ENCODE measurements around the gene LDB2.

Gene LDB2

DNA sequence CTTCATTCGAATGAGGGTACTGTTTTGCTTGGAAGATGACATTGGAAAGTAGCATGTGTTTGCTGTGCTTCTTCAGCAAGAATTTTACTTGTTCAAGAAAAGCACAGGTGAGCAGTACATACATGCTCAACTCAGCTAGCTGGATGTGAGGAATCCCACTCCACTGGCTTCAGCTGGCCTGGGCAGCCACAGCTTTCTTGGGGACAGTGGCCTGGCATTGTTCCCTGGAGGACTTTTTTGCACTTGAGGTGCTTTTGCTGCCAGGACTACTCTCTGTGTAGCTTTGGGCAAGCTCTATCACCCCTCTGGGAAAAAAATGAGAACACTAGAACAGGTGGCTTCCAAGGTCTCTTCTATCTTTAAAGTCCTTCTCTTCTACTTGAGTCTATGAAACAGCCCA lies 184.3 kb downstream of the LDB2 start:
- no peaks in the 10 kb centered on the region for H3K4me1 ChIP-seq (ENCODE audit: control insufficient read depth in 2 of 2, insufficient read depth in 2 of 2, low read length in 2 of 2)
- no peak overlapping the region for H3K27ac ChIP-seq (ENCODE audit: low read depth in 2 of 2, low read length in 2 of 2)
- no peak overlapping the region for H3K4me3 ChIP-seq (ENCODE audit: low read length in 2 of 2)
- no peak overlapping the region for H3K9ac ChIP-seq (ENCODE audit: low read depth in 1 of 2, low read length in 2 of 2)
- no peaks in the 10 kb centered on the region for H3K36me3 ChIP-seq (ENCODE audit: control insufficient read depth in 2 of 2, insufficient read depth in 2 of 2, low read length in 2 of 2)
- no peaks in the 10 kb centered on the region for H3K9me3 ChIP-seq (ENCODE audit: control insufficient read depth in 2 of 2, low read length in 2 of 2)
- H3K27me3 ChIP-seq (ENCODE audit: control insufficient read depth in 2 of 2, insufficient read depth in 2 of 2, low read length in 2 of 2): no peaks in the 10 kb centered on the region

DNA sequence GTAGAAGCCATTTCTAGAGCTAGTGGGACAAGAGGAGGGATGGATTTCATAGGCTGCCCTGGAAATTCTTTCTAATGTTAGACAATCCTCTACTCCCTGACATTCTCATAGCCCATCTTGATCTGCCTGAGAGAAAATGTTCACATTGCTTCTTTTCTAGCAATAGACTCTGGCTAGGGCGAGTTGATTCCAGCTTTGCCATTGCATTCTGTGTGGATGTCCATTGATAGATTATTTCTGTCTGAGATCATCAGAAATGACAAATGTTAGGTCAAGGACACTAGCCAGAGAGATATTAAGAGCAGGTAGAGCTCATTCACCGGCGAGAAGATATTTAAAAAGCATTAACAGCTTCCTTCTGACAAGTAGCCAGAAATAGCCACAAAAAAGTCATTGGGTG lies 184.7 kb downstream of the LDB2 start:
- no peak overlapping the region for H3K4me3 ChIP-seq (ENCODE audit: low read length in 2 of 2)

DNA sequence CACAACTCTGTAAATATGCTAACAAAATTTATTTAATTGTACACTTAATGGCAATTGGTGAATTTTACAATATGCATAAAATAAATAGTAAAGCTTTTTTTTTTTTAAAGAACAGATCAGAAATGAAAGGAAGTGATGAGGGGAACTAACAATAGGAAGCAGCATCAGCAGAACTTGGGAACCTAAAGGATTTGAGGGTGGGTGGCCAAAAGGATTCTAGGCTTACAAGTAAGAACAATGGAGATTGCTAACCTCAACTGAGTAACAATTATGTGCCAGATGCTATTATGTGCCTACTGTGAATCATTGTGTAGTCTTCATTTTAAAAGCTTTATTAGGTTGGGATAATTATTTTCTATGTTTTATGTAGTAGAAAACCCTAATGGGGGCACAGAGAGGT lies 185.2 kb downstream of the LDB2 start:
- Histone ChIP-seq H3K4me3 (ENCODE audit: low read length in 2 of 2) (no peak overlapping the region), H3K36me3 (ENCODE audit: control insufficient read depth in 2 of 2, insufficient read depth in 2 of 2, low read length in 2 of 2) (no peaks in the 10 kb centered on the region), H3K27me3 (ENCODE audit: control insufficient read depth in 2 of 2, insufficient read depth in 2 of 2, low read length in 2 of 2) (no peaks in the 10 kb centered on the region)

More for the DNA sequence above, 184.7 kb downstream of the LDB2 start:
- no peaks in the 10 kb centered on the region for H3K9me3 ChIP-seq (ENCODE audit: control insufficient read depth in 2 of 2, low read length in 2 of 2)
- H3K9ac ChIP-seq (ENCODE audit: low read depth in 1 of 2, low read length in 2 of 2): no peak overlapping the region
- no peaks in the 10 kb centered on the region for H3K36me3 ChIP-seq (ENCODE audit: control insufficient read depth in 2 of 2, insufficient read depth in 2 of 2, low read length in 2 of 2)
- no peaks in the 10 kb centered on the region for H3K27me3 ChIP-seq (ENCODE audit: control insufficient read depth in 2 of 2, insufficient read depth in 2 of 2, low read length in 2 of 2)
- no peaks in the 10 kb centered on the region for H3K4me1 ChIP-seq (ENCODE audit: control insufficient read depth in 2 of 2, insufficient read depth in 2 of 2, low read length in 2 of 2)
- H3K27ac ChIP-seq (ENCODE audit: low read depth in 2 of 2, low read length in 2 of 2): no peak overlapping the region

GRCh38 chr4:16710198-16710597 lies 188.2 kb downstream of the LDB2 start:
- Histone ChIP-seq H3K9ac (ENCODE audit: low read depth in 1 of 2, low read length in 2 of 2) (no peak overlapping the region), H3K36me3 (ENCODE audit: control insufficient read depth in 2 of 2, insufficient read depth in 2 of 2, low read length in 2 of 2) (no peaks in the 10 kb centered on the region), H3K27me3 (ENCODE audit: control insufficient read depth in 2 of 2, insufficient read depth in 2 of 2, low read length in 2 of 2) (no peaks in the 10 kb centered on the region), H3K27ac (ENCODE audit: low read depth in 2 of 2, low read length in 2 of 2) (no peak overlapping the region), H3K9me3 (ENCODE audit: control insufficient read depth in 2 of 2, low read length in 2 of 2) (no peaks in the 10 kb centered on the region), H3K4me1 (ENCODE audit: control insufficient read depth in 2 of 2, insufficient read depth in 2 of 2, low read length in 2 of 2) (no peaks in the 10 kb centered on the region), H3K4me3 (ENCODE audit: low read length in 2 of 2) (no peak overlapping the region)

More for the DNA sequence above, 185.2 kb downstream of the LDB2 start:
- Histone ChIP-seq H3K9ac (ENCODE audit: low read depth in 1 of 2, low read length in 2 of 2) (no peak overlapping the region), H3K9me3 (ENCODE audit: control insufficient read depth in 2 of 2, low read length in 2 of 2) (no peaks in the 10 kb centered on the region), H3K27ac (ENCODE audit: low read depth in 2 of 2, low read length in 2 of 2) (no peak overlapping the region), H3K4me1 (ENCODE audit: control insufficient read depth in 2 of 2, insufficient read depth in 2 of 2, low read length in 2 of 2) (no peaks in the 10 kb centered on the region)

DNA sequence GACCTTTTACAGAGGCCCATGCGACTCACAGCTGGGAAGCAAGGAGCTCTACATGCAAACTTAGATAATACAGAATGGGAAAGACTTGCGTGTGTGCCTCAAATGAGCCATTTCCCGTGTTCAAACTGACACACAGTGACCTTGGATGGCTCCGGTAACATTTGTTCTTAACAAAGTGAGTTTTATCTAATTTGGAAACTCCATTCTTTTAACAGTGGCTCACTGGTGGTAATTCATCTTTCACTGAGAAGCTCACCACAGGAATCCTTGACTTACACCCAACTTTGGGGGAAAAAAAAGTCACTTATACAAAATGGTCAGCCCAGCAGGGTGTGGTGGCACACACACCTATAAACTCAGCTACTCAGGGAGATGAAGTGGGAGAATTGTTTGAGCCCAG lies 190.6 kb downstream of the LDB2 start:
- Histone ChIP-seq H3K36me3 (ENCODE audit: control insufficient read depth in 2 of 2, insufficient read depth in 2 of 2, low read length in 2 of 2) (no peaks in the 10 kb centered on the region), H3K9me3 (ENCODE audit: control insufficient read depth in 2 of 2, low read length in 2 of 2) (no peaks in the 10 kb centered on the region), H3K4me3 (ENCODE audit: low read length in 2 of 2) (no peak overlapping the region), H3K9ac (ENCODE audit: low read depth in 1 of 2, low read length in 2 of 2) (no peak overlapping the region), H3K27ac (ENCODE audit: low read depth in 2 of 2, low read length in 2 of 2) (no peak overlapping the region), H3K27me3 (ENCODE audit: control insufficient read depth in 2 of 2, insufficient read depth in 2 of 2, low read length in 2 of 2) (no peaks in the 10 kb centered on the region), H3K4me1 (ENCODE audit: control insufficient read depth in 2 of 2, insufficient read depth in 2 of 2, low read length in 2 of 2) (no peaks in the 10 kb centered on the region)

DNA sequence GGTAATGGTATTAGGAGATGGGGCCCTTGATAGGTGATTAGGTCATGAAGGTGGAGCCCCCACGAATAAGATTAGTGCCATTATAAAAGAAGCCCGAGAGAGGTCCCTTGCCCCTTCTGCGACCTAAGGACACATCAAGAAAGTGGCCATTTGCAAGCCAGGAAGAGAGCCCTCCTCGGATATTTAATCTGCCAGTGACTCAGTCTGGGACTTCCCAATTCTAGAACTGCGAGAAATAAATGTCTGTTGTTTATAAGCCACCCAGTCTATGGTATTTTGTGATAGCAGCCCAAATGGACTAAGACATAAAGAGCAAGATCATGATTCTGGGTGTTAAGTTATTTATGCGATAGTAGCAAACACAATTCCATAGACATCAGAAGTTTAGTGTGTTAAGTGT lies 192.2 kb downstream of the LDB2 start:
- Histone ChIP-seq H3K27me3 (ENCODE audit: control insufficient read depth in 2 of 2, insufficient read depth in 2 of 2, low read length in 2 of 2) (no peaks in the 10 kb centered on the region), H3K27ac (ENCODE audit: low read depth in 2 of 2, low read length in 2 of 2) (no peak overlapping the region), H3K4me1 (ENCODE audit: control insufficient read depth in 2 of 2, insufficient read depth in 2 of 2, low read length in 2 of 2) (no peaks in the 10 kb centered on the region), H3K9ac (ENCODE audit: low read depth in 1 of 2, low read length in 2 of 2) (no peak overlapping the region), H3K36me3 (ENCODE audit: control insufficient read depth in 2 of 2, insufficient read depth in 2 of 2, low read length in 2 of 2) (no peaks in the 10 kb centered on the region), H3K9me3 (ENCODE audit: control insufficient read depth in 2 of 2, low read length in 2 of 2) (no peaks in the 10 kb centered on the region), H3K4me3 (ENCODE audit: low read length in 2 of 2) (no peak overlapping the region)

DNA sequence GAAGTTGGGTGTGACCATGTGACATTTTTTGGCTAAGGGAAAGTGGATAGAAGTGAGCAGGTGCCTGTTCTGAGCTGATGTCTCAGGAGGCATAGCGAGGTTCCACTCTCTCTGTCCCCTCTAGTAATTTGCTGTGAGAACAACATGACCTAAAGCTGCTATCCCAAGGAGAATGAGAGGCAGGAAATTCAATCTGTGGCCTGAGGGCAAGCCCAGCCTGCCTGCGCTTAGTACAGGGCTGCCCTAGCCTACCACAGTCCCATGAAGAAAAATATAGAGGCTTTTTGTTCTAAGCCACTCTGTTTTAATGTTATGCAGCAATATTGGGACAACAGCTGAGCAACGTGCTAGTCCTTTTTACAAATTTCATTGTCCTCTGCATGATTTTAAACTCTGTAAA lies 193.1 kb downstream of the LDB2 start:
- no peaks in the 10 kb centered on the region for H3K36me3 ChIP-seq (ENCODE audit: control insufficient read depth in 2 of 2, insufficient read depth in 2 of 2, low read length in 2 of 2)

GRCh38 chr4:16704489-16704888 lies 194.0 kb downstream of the LDB2 start:
- Histone ChIP-seq H3K4me3 (ENCODE audit: low read length in 2 of 2) (no peak overlapping the region), H3K36me3 (ENCODE audit: control insufficient read depth in 2 of 2, insufficient read depth in 2 of 2, low read length in 2 of 2) (no peaks in the 10 kb centered on the region), H3K27ac (ENCODE audit: low read depth in 2 of 2, low read length in 2 of 2) (no peak overlapping the region), H3K4me1 (ENCODE audit: control insufficient read depth in 2 of 2, insufficient read depth in 2 of 2, low read length in 2 of 2) (no peaks in the 10 kb centered on the region), H3K27me3 (ENCODE audit: control insufficient read depth in 2 of 2, insufficient read depth in 2 of 2, low read length in 2 of 2) (no peaks in the 10 kb centered on the region), H3K9ac (ENCODE audit: low read depth in 1 of 2, low read length in 2 of 2) (no peak overlapping the region), H3K9me3 (ENCODE audit: control insufficient read depth in 2 of 2, low read length in 2 of 2) (no peaks in the 10 kb centered on the region)

More for the DNA sequence above, 193.1 kb downstream of the LDB2 start:
- Histone ChIP-seq H3K9ac (ENCODE audit: low read depth in 1 of 2, low read length in 2 of 2) (no peak overlapping the region), H3K27me3 (ENCODE audit: control insufficient read depth in 2 of 2, insufficient read depth in 2 of 2, low read length in 2 of 2) (no peaks in the 10 kb centered on the region), H3K9me3 (ENCODE audit: control insufficient read depth in 2 of 2, low read length in 2 of 2) (no peaks in the 10 kb centered on the region), H3K27ac (ENCODE audit: low read depth in 2 of 2, low read length in 2 of 2) (no peak overlapping the region), H3K4me3 (ENCODE audit: low read length in 2 of 2) (no peak overlapping the region), H3K4me1 (ENCODE audit: control insufficient read depth in 2 of 2, insufficient read depth in 2 of 2, low read length in 2 of 2) (no peaks in the 10 kb centered on the region)

GRCh38 chr4:16695896-16696295 lies 202.5 kb downstream of the LDB2 start:
- H3K27ac ChIP-seq (ENCODE audit: low read depth in 2 of 2, low read length in 2 of 2): no peak overlapping the region
- no peak overlapping the region for H3K9ac ChIP-seq (ENCODE audit: low read depth in 1 of 2, low read length in 2 of 2)
- H3K36me3 ChIP-seq (ENCODE audit: control insufficient read depth in 2 of 2, insufficient read depth in 2 of 2, low read length in 2 of 2): no peaks in the 10 kb centered on the region
- no peak overlapping the region for H3K4me3 ChIP-seq (ENCODE audit: low read length in 2 of 2)
- no peaks in the 10 kb centered on the region for H3K4me1 ChIP-seq (ENCODE audit: control insufficient read depth in 2 of 2, insufficient read depth in 2 of 2, low read length in 2 of 2)
- no peaks in the 10 kb centered on the region for H3K9me3 ChIP-seq (ENCODE audit: control insufficient read depth in 2 of 2, low read length in 2 of 2)
- H3K27me3 ChIP-seq (ENCODE audit: control insufficient read depth in 2 of 2, insufficient read depth in 2 of 2, low read length in 2 of 2): no peaks in the 10 kb centered on the region

DNA sequence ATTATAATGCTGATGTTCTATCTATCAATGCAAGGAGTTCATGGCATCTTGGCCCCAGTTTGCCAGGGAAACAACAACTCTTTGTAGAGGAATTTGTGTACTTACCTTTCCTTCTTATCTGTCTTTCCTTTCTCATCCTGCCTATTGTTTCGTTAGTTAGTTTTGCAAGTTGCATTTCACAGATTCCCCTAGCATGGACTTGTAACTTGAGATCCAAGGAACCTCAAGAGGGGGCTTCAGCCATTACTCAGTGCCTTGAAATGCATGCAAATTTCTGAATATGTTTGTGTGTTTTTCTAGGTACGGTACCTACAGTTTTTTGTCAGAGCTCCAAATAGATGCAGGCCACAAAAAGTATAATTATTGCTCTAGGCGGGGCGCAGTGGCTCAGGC lies 203.6 kb downstream of the LDB2 start:
- H3K9ac ChIP-seq (ENCODE audit: low read depth in 1 of 2, low read length in 2 of 2): no peak overlapping the region
- no peak overlapping the region for H3K27ac ChIP-seq (ENCODE audit: low read depth in 2 of 2, low read length in 2 of 2)
- H3K9me3 ChIP-seq (ENCODE audit: control insufficient read depth in 2 of 2, low read length in 2 of 2): no peaks in the 10 kb centered on the region
- H3K36me3 ChIP-seq (ENCODE audit: control insufficient read depth in 2 of 2, insufficient read depth in 2 of 2, low read length in 2 of 2): no peaks in the 10 kb centered on the region
- no peaks in the 10 kb centered on the region for H3K27me3 ChIP-seq (ENCODE audit: control insufficient read depth in 2 of 2, insufficient read depth in 2 of 2, low read length in 2 of 2)
- no peak overlapping the region for H3K4me3 ChIP-seq (ENCODE audit: low read length in 2 of 2)
- no peaks in the 10 kb centered on the region for H3K4me1 ChIP-seq (ENCODE audit: control insufficient read depth in 2 of 2, insufficient read depth in 2 of 2, low read length in 2 of 2)

Data from mucosa of rectum (tissue), 2 donors.